Measurements from ENCODE around the gene EIPR1.

GRCh38 chr2:3294069-3294468 lies 83.5 kb downstream of the EIPR1 start:
- TF ChIP-seq EZH2 (IDR thresholded peaks at IDR 0.05) (no peak), POLR2AphosphoS5 (IDR thresholded peaks at IDR 0.05; ENCODE audit: borderline replicate concordance, low read depth, low read length) (no peak)

Data from SK-N-MC (cell line).